Measurements from ENCODE around the gene ADSS2. TPM values are rescaled to one million over a fixed set of nuclear protein-coding genes. Genes with fewer than 3 reads are reported as not detected.

The ADSS2 gene
- total RNA-seq, 1 donor, result 52.8 TPM

- DNase-seq (ENCODE audit: insufficient read length, low spot score, missing footprints), result peak; percentile 97
- no peaks in the 10 kb centered on the region for H3K79me2 ChIP-seq (ENCODE audit: insufficient read depth, low read length)
- peak within 1 kb of the TSS; percentile 91 for H2AFZ ChIP-seq (ENCODE audit: low read length)
- H3K9me3 ChIP-seq (ENCODE audit: low read depth, low read length), result no peaks in the 10 kb centered on the region
- H3K36me3 ChIP-seq (ENCODE audit: insufficient read depth, low read length), result no peaks in the 10 kb centered on the region
- peak within 1 kb of the TSS; percentile 77 for H3K4me2 ChIP-seq (ENCODE audit: insufficient read depth, low read length)
- no peaks in the 10 kb centered on the region for H3K27me3 ChIP-seq (ENCODE audit: insufficient read depth, low read length)
- H3K27ac ChIP-seq (ENCODE audit: low read depth, low read length), result peak within 1 kb of the TSS; percentile 35
- no peak for TF ChIP-seq CTCF (IDR thresholded peaks at IDR 0.05; ENCODE audit: extremely low read depth, low read depth, low read length)
- H4K20me1 ChIP-seq (ENCODE audit: insufficient read depth, low read length), result no peaks in the 10 kb centered on the region
- peak within 1 kb of the TSS; percentile 84 for H3K4me3 ChIP-seq (ENCODE audit: insufficient read depth, low read length)
- H3K4me1 ChIP-seq (ENCODE audit: insufficient read depth, low read length), result no peaks in the 10 kb centered on the region
Observed at GRCh38 chr1:244461245-244462071, 9.7 kb upstream of the ADSS2 start, which contains the start of gene CATSPERE. Gene CATSPERE (plus strand): TSS chr1:244461273. CDS start chr1:244461430, 157 bp downstream.

DNA sequence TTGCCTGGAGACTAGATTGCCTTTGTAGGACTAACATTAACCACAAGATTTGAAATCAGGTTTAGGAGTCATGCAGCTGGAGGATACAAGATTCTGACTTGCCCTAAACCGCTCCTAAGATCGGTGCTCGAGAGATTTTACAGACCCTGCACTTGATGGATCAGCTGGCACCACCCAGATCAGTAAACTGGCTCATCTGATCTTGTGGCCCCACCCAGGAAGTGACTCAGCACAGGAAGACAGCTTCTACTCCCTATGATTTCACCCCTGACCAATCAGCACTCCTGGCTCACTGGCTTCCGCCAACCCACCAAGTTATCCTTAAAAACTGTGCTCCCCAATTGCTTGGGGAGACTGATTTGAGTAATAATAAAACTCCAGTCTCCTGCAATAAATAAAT is 8.5 kb upstream of the ADSS2 start:
- no peak for DNase-seq (ENCODE audit: insufficient read length, low spot score, missing footprints)
- H3K79me2 ChIP-seq (ENCODE audit: insufficient read depth, low read length), result no peaks in the 10 kb centered on the region
- no peak overlapping the region for H2AFZ ChIP-seq (ENCODE audit: low read length)

GRCh38 chr1:244458781-244459180 is 7.1 kb upstream of the ADSS2 start:
- no peaks in the 10 kb centered on the region for H3K79me2 ChIP-seq (ENCODE audit: insufficient read depth, low read length)
- H4K20me1 ChIP-seq (ENCODE audit: insufficient read depth, low read length), result no peaks in the 10 kb centered on the region
- H3K27me3 ChIP-seq (ENCODE audit: insufficient read depth, low read length), result no peaks in the 10 kb centered on the region
- H3K4me3 ChIP-seq (ENCODE audit: insufficient read depth, low read length), result no peak overlapping the region
- DNase-seq (ENCODE audit: insufficient read length, low spot score, missing footprints), result no peak
- H3K4me2 ChIP-seq (ENCODE audit: insufficient read depth, low read length), result no peak overlapping the region
- no peak overlapping the region for H3K27ac ChIP-seq (ENCODE audit: low read depth, low read length)
- H2AFZ ChIP-seq (ENCODE audit: low read length), result no peak overlapping the region
- H3K9me3 ChIP-seq (ENCODE audit: low read depth, low read length), result no peaks in the 10 kb centered on the region
- TF ChIP-seq CTCF (IDR thresholded peaks at IDR 0.05; ENCODE audit: extremely low read depth, low read depth, low read length), result no peak
- no peaks in the 10 kb centered on the region for H3K36me3 ChIP-seq (ENCODE audit: insufficient read depth, low read length)
- H3K4me1 ChIP-seq (ENCODE audit: insufficient read depth, low read length), result no peaks in the 10 kb centered on the region

More for the DNA sequence above, 8.5 kb upstream of the ADSS2 start:
- H3K4me1 ChIP-seq (ENCODE audit: insufficient read depth, low read length), result no peaks in the 10 kb centered on the region
- H4K20me1 ChIP-seq (ENCODE audit: insufficient read depth, low read length), result no peaks in the 10 kb centered on the region
- H3K27me3 ChIP-seq (ENCODE audit: insufficient read depth, low read length), result no peaks in the 10 kb centered on the region
- no peaks in the 10 kb centered on the region for H3K9me3 ChIP-seq (ENCODE audit: low read depth, low read length)
- peak overlapping the region; percentile 77 for H3K4me2 ChIP-seq (ENCODE audit: insufficient read depth, low read length)
- H3K27ac ChIP-seq (ENCODE audit: low read depth, low read length), result no peak overlapping the region
- H3K4me3 ChIP-seq (ENCODE audit: insufficient read depth, low read length), result no peak overlapping the region
- TF ChIP-seq CTCF (IDR thresholded peaks at IDR 0.05; ENCODE audit: extremely low read depth, low read depth, low read length), result no peak
- no peaks in the 10 kb centered on the region for H3K36me3 ChIP-seq (ENCODE audit: insufficient read depth, low read length)

DNA sequence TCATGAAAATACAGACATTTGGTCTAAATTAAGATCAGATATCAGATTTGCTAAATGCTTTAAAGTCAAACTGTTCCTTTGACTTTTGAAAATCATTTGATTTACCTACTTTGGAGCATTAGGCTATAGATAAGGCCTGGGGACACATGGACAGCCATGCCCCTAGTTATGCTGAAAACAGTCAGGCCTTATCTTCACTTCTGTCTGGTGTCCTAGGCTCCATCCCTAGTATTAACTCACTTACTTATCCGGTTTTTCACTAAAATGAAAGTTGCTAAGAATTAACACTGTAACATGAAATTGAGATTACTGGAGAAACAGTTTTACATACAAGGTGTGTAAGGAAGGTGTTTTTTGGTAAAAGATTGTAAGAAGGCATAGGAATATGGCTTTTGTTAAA is 4.9 kb upstream of the ADSS2 start:
- H3K27ac ChIP-seq (ENCODE audit: low read depth, low read length), result no peak overlapping the region
- no peak for DNase-seq (ENCODE audit: insufficient read length, low spot score, missing footprints)
- H2AFZ ChIP-seq (ENCODE audit: low read length), result no peak overlapping the region
- no peaks in the 10 kb centered on the region for H3K36me3 ChIP-seq (ENCODE audit: insufficient read depth, low read length)
- H3K4me1 ChIP-seq (ENCODE audit: insufficient read depth, low read length), result peaks cover 4% of the 10 kb centered on the region
- no peak overlapping the region for H3K4me2 ChIP-seq (ENCODE audit: insufficient read depth, low read length)
- H3K79me2 ChIP-seq (ENCODE audit: insufficient read depth, low read length), result no peaks in the 10 kb centered on the region
- H3K4me3 ChIP-seq (ENCODE audit: insufficient read depth, low read length), result no peak overlapping the region
- H3K9me3 ChIP-seq (ENCODE audit: low read depth, low read length), result no peaks in the 10 kb centered on the region
- H3K27me3 ChIP-seq (ENCODE audit: insufficient read depth, low read length), result no peaks in the 10 kb centered on the region
- no peaks in the 10 kb centered on the region for H4K20me1 ChIP-seq (ENCODE audit: insufficient read depth, low read length)
- no peak for TF ChIP-seq CTCF (IDR thresholded peaks at IDR 0.05; ENCODE audit: extremely low read depth, low read depth, low read length)

All from osteoblast (primary cell).